Fibroblast of lung (primary cell): ENCODE measurements around the gene PDE4B. TPM values are rescaled to one million over a fixed set of nuclear protein-coding genes. Genes with fewer than 3 reads are reported as not detected.

ENCODE experiments used
- DNase-seq, 2 donors: peaks; one replicate each; pipeline versions ENCODE4 v3.0.0 to v3.0.0-alpha.2; 2010; ENCODE audit warnings: low read depth in 2 of 2
- H2AFZ ChIP-seq: 2 replicates; pipeline ENCODE4 v1.5.1; 2012; ENCODE audit warnings: low read length, control low read depth, inconsistent platforms
- H3K27ac ChIP-seq: 2 replicates; pipeline ENCODE4 v1.5.1; 2011; ENCODE audit warnings: low read length, control low read depth; ENCODE audit not compliant: insufficient read depth
- H3K27me3 ChIP-seq: 2 replicates; pipeline ENCODE4 v1.5.1; 2011; ENCODE audit warnings: mild to moderate bottlenecking, low read length; ENCODE audit not compliant: control insufficient read depth, insufficient read depth
- H3K36me3 ChIP-seq: 2 replicates; pipeline ENCODE4 v1.5.1; 2011; ENCODE audit warnings: low read length; ENCODE audit not compliant: control insufficient read depth, insufficient read depth
- H3K4me1 ChIP-seq: 2 replicates; pipeline ENCODE4 v1.5.1; 2011; ENCODE audit warnings: low read length; ENCODE audit not compliant: control insufficient read depth, insufficient read depth; ENCODE audit errors: extremely low read depth
- H3K4me2 ChIP-seq: 2 replicates; pipeline ENCODE4 v1.5.1; 2011; ENCODE audit warnings: low read length, control low read depth; ENCODE audit not compliant: insufficient read depth; ENCODE audit errors: extremely low read depth
- H3K4me3 ChIP-seq, 4 experiments: fragments of 200-600 bp in 1 of 4; sonication (generic) in 1 of 4; replicated peaks in 1 of 4; 2 replicates each; pipeline ENCODE4 v1.5.1; 2011 to 2016; ENCODE audit warnings: low read length in 4 of 4, low read depth in 3 of 4, mild to moderate bottlenecking in 3 of 4, control low read depth in 2 of 4, inconsistent platforms in 1 of 4, mixed read lengths in 1 of 4; ENCODE audit not compliant: insufficient read depth in 1 of 4; ENCODE audit errors: control extremely low read depth in 1 of 4
- H3K79me2 ChIP-seq: 2 replicates; pipeline ENCODE4 v1.5.1; 2012; ENCODE audit warnings: mild to moderate bottlenecking, low read length, inconsistent platforms; ENCODE audit not compliant: control insufficient read depth, insufficient read depth
- H3K9ac ChIP-seq: 2 replicates; pipeline ENCODE4 v1.5.1; 2011; ENCODE audit warnings: mild to moderate bottlenecking, low read length, control low read depth; ENCODE audit not compliant: insufficient read depth
- H3K9me3 ChIP-seq: 2 replicates; pipeline ENCODE4 v1.5.1; 2012; ENCODE audit warnings: low read depth, low read length; ENCODE audit not compliant: control insufficient read depth, insufficient read depth
- H4K20me1 ChIP-seq: 2 replicates; pipeline ENCODE4 v1.5.1; 2011; ENCODE audit warnings: low read length; ENCODE audit not compliant: control insufficient read depth, insufficient read depth; ENCODE audit errors: extremely low read depth
- CTCF ChIP-seq, 2 donors: IDR thresholded peaks in 1 of 2; conservative IDR thresholded peaks in 1 of 2; 1 replicate in 1 of 2; 2 replicates in 1 of 2; pipeline ENCODE4 v1.5.1; 2011 to 2012; ENCODE audit warnings: low read length in 2 of 2, control low read depth in 1 of 2, inconsistent platforms in 1 of 2, low read depth in 1 of 2, mild to moderate bottlenecking in 1 of 2
- EZH2 ChIP-seq: IDR thresholded peaks from 2 replicates; pipeline ENCODE4 v1.5.1; 2012; ENCODE audit warnings: low read length, control low read depth, mild to moderate bottlenecking; ENCODE audit errors: missing control alignments
- polyA plus RNA-seq, 2 donors: library from polyadenylated mRNA; depleted of rRNA in 1 of 2; stranded (reverse) in 1 of 2; unstranded in 1 of 2; fragments of >200 nt; gene quantifications; 2 replicates each; pipeline ENCODE4 v1.2.1, GENCODE V29; 2011 to 2012; ENCODE audit warnings: missing spikeins in 1 of 2
- total RNA-seq: library from RNA; depleted of rRNA; stranded (reverse); fragments of >200 nt; gene quantifications from 2 replicates; pipeline ENCODE4 v1.2.1, GENCODE V29; 2014

Gene PDE4B
- total and polyA plus RNA-seq, 2 donors (not counting 1 experiment from before 2014, with no cell fraction given), result 3.7 to 19.8 TPM

GRCh38 chr1:66226985-66227384 is 434.3 kb downstream of the PDE4B start:
- Histone ChIP-seq H3K4me1 (no peaks in the 10 kb centered on the region), H4K20me1 (no peaks in the 10 kb centered on the region), H3K9me3 (no peaks in the 10 kb centered on the region), H2AFZ (no peak overlapping the region), H3K4me3 (no peak overlapping the region), H3K27me3 (no peaks in the 10 kb centered on the region), H3K36me3 (no peaks in the 10 kb centered on the region), H3K79me2 (no peaks in the 10 kb centered on the region), H3K27ac (no peak overlapping the region), H3K9ac (no peak overlapping the region), H3K4me2 (no peak overlapping the region)
- DNase-seq, result no peak
- TF ChIP-seq CTCF (conservative IDR thresholded peaks at IDR 0.05 in 1 of 2, IDR thresholded peaks at IDR 0.05 in 1 of 2; ENCODE audit: low read depth in 1 of 2, low read length in 2 of 2) (no peak), EZH2 (no peak)

- no peak for DNase-seq
- Histone ChIP-seq H3K4me2 (no peak overlapping the region), H2AFZ (no peak overlapping the region), H3K4me3 (no peak overlapping the region), H3K36me3 (no peaks in the 10 kb centered on the region), H3K9ac (no peak overlapping the region), H3K79me2 (no peaks in the 10 kb centered on the region), H3K4me1 (no peaks in the 10 kb centered on the region), H3K27ac (no peak overlapping the region), H3K9me3 (no peaks in the 10 kb centered on the region), H4K20me1 (no peaks in the 10 kb centered on the region), H3K27me3 (no peaks in the 10 kb centered on the region)
- no peak for TF ChIP-seq EZH2
- no peak for TF ChIP-seq CTCF (conservative IDR thresholded peaks at IDR 0.05 in 1 of 2, IDR thresholded peaks at IDR 0.05 in 1 of 2; ENCODE audit: low read depth in 1 of 2, low read length in 2 of 2)
Observed at GRCh38 chr1:66227966-66228365, 435.3 kb downstream of the PDE4B start.

- Histone ChIP-seq H3K4me2 (no peak overlapping the region), H3K27me3 (no peaks in the 10 kb centered on the region), H3K4me1 (no peaks in the 10 kb centered on the region), H3K27ac (no peak overlapping the region), H3K4me3 (no peak overlapping the region), H2AFZ (no peak overlapping the region), H3K79me2 (no peaks in the 10 kb centered on the region), H4K20me1 (no peaks in the 10 kb centered on the region), H3K9ac (no peak overlapping the region), H3K9me3 (no peaks in the 10 kb centered on the region), H3K36me3 (no peaks in the 10 kb centered on the region)
- DNase-seq, result peak; percentile 27 to 58
- TF ChIP-seq EZH2, result no peak
- no peak for TF ChIP-seq CTCF (conservative IDR thresholded peaks at IDR 0.05 in 1 of 2, IDR thresholded peaks at IDR 0.05 in 1 of 2; ENCODE audit: low read depth in 1 of 2, low read length in 2 of 2)
Observed at GRCh38 chr1:66231217-66231616, 438.5 kb downstream of the PDE4B start.
